Kasumi-1 (cell line): ENCODE measurements around the gene PPCS.
"Not testable (repeated sequence)": the region's sequence is repeated elsewhere in the genome, so short reads cannot be mapped to it uniquely, and the experiment has no call there.

ENCODE experiments used
- DNase-seq, 2 experiments: peaks; one replicate each; lab custom pipeline; 2025; lab: John Stamatoyannopoulos, UW

PPCS gene

DNA sequence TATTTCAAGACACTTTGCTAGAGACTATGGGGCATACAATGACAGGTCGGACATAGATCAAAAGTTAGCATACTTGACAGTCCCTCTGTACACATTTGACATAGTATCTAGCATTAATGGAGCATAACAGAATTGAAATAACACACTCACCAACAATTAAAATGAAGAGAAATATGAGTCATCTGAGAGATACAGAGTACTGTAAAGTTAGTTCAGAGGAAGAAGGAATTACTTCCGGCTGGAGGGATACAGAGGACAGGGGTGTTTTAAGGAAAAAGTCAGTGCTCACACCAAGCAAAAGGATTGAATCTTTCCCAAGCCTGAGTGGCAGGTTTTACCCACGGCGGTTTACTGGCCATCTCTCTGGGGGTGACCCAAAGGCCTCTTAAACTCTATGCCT, 3.0 kb upstream of the PPCS start:
- DNase-seq = no peak

- DNase-seq = no peak
Measured at GRCh38 chr1:42454403-42454802, 1.9 kb upstream of the PPCS start.

DNA sequence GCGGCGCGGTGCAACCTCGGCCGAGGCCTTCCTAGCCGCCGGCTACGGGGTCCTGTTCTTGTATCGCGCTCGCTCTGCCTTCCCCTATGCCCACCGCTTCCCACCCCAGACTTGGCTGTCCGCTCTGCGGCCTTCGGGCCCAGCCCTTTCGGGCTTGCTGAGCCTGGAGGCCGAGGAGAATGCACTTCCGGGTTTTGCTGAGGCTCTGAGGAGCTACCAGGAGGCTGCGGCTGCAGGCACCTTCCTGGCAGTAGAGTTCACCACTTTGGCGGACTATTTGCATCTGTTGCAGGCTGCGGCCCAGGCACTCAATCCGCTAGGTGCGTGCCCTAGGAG, 379 bp downstream of the PPCS start:
- peak; percentile 56 to 59 for DNase-seq

DNA sequence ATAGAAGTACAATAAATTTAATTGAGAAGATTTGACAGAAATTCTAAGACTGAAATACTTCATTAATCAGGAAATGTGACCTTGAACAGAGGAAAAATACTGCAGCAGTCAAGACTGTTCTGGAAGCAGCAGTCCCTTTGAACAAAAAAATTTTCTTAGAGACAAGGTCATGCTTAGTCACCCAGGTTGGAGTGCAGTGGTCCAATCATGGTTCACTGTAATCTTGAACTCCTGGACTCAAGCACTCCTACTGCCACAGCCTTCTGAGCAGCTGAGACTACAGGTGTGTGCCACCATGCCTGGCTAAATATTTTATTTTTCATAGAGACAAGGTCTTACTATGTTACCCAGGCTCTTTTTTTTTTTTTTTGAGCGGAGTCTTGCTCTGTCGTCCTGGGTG, 4.9 kb downstream of the PPCS start:
- no peak for DNase-seq

DNA sequence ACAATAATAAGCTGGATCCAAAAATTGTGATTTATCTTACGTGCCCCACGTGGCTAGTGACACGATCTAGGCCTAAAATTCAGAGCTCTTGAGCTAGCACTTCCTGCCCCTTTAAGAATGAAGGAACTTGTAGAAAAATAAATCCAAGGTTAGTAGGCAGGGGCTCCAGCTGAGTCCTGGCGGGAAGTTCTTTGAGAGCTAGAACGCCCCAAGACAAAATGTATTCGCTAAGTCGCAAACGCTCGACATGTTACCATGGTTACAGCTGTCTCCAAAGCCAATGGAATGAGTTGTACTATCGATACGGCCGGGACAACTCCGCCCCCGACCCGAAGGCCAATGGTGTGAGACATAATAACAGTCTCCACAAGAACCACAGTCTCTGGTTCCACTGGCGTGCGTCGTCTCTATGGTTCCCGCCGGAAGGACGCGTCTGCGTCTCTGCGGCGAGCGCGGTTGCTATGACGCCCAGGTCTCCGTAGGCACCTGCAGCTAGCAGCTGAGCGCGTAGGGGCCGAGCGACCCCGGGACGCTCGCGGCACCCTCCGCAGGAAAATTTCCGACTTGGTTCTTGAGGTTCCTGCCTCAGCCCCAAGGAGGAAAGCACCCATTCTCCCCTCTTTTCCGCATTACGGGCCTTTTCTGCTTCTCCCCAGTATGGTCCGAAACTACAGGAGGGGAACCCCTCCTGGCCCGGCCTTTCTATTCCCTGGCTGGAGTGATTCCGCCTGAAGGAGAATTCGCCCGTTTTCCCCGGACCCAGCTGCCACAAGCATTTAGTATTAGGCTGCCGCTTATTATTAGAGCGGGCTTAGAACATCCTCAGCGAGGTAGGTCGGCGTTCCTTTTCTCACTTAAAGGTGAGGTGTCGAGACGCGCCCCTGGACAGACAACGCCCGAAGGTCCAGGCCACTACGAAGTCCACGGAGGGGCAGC, 6.8 kb downstream of the PPCS start, which contains the start of gene CCDC30:
Gene CCDC30, plus strand, starts transcription at position 459 of the 936 bp plus-strand sequence. CDS start 17,266 bp downstream, outside the sequence.
- peak; percentile 98 for DNase-seq

GRCh38 chr1:42463921-42464320, 7.6 kb downstream of the PPCS start:
- DNase-seq = no peak

DNA sequence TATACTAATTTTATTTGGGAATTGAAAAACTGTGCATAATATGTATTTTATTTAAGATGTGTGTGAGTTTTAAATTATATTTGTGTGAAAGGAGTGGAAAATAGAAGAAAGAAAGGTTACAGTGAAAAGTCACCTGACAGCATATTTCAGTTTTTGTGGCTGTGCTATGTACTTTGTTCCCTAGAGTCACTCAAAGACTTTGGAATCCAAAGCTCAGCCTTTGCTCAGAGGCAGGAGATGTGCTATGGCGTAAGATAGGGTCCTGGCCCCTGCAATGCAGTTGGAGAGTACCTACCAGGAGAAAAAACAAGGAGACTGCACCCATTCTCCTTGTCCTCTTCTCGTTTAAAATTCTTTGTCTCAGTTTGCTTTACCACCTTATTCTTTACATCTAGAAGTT, 9.7 kb downstream of the PPCS start:
- no peak for DNase-seq

DNA sequence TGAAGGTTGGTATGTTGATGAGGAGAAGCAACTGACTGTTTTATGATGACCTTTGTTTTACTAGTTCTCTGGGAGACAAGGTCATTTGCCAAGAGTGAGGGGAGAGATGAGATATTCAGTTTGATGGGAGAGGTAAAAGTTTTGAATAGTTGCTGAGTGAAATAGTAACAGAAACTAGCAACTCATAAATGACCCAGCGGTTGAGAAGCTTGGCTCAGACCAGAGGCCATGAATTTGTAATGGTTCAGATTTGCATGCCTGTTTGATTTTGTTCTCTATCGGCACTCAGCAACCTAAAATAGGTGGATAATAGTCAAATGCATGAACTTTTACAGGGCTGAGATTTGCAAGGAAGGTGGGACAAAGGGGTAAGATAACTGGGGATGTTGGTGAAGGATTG, 13.4 kb downstream of the PPCS start:
- DNase-seq = no peak

DNA sequence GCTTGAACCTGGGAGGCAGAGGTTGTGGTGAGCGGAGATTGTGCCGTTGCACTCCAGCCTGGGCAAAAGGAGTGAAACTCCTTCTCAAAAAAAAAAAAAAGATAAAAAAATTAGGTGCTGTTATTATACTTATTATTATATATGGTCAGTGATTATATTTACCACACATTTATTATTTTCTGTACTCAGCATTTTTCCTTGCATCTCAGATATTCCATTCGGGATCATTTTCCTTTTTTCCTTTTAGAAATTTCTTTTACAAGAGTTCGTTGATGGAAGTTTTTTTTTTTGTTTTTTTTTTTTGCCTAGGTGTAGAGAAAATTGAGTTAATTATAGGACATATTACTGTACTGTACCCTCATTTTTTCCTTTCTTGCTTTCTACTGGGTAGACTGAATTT, 20.3 kb downstream of the PPCS start:
- no peak for DNase-seq

DNA sequence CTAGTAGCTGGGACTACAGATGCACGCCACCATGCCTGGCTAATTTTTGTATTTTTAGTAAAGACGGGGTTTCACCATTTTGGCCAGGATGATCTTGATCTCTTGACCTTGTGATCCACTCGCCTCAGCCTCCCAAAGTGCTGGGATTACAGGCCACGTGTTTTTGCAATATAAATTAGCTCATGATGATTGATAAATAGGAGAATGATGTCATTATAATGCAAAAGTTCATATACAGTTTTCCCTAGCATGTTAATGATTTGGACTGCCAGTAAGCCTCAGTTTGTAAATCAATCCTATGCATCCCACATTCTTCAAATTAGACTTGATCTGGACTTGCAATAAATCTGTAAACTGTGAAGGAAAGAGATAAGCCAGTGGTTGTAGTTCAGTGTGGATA, 21.0 kb downstream of the PPCS start:
- not testable (repeated sequence) for DNase-seq

DNA sequence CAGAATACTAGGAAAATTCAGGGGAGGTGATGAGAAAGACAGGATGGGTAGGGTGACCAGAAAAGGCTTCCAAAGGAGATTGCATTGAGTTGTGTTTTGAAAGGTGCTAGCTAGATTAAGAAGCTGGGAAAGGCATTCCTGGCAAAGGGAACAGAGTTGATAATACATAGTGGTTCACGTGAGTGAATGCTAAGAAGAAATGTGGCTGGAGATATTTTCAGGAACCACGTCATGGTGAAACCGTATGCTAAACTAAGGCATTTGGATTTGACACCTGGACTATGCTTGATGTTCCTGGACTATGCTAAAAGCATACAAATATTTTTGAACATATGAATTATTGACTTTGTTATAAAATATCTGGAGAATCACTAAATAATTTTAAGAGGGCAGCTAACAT, 21.4 kb downstream of the PPCS start:
- DNase-seq = no peak

- peak; percentile 24 to 53 for DNase-seq
Measured at GRCh38 chr1:42479621-42480020, 23.3 kb downstream of the PPCS start.

DNA sequence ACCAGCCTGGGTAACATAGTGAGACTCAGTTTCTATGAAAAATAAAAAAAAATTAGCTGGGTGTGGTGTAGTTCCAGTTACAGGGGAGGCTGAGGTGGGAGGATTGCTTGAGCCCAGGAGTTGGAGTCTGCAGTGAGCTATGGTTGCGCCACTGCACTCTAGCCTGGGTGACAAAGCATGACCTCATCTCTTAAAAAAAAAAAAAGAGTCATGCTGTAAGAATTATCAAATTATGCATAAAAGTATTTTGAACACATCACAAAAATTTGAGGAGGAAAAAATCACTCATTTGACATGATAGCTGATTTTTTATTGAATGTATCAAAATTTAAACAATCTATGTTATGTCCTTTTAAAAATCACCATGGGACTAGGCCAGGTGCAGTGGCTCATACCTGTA, 24.6 kb downstream of the PPCS start:
- no peak for DNase-seq

DNA sequence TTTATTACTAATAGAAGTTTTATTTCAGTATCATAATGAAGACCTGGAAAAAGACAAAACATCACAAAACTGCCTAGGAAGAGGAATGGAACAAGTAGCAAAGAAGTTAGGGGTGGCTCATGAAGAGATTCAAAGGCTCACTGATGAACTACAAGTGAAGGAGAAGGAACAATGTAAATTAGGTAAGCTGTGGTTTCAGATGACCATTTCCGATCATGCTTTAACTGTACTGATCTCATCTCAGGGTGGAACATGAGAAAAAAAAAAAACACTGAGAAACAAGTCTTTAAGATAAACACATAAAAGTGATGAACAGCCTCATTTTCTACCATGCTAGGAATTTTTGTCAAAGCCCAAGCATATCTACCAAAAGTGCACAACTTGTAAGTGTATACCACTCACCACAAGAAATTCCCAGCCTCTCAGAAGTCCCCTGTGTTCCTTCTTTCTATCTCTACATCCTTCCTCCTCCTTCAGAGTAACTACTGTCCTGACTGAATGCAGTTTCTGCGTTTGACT, 26.4 kb downstream of the PPCS start:
- DNase-seq = no peak

DNA sequence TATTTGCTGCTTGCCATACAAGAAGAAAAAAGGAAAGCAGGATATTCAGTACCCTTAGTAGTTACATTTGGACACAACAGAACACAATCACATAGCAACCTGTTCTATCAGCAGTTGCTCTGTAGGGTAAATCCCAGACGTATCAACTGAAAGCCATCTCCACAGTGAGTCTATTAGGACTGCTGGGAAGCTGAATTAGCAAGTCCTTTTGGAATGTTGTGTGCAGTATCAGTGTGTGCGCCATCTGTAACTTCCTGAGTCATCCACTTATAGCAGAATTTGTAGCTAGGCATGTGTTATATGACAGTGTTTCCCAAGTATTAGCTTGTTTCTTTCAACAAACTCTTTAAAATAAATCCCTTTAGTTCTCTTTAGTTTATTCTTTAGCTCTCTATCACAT, 28.0 kb downstream of the PPCS start:
- no peak for DNase-seq

GRCh38 chr1:42490237-42490636, 33.9 kb downstream of the PPCS start:
- no peak for DNase-seq

DNA sequence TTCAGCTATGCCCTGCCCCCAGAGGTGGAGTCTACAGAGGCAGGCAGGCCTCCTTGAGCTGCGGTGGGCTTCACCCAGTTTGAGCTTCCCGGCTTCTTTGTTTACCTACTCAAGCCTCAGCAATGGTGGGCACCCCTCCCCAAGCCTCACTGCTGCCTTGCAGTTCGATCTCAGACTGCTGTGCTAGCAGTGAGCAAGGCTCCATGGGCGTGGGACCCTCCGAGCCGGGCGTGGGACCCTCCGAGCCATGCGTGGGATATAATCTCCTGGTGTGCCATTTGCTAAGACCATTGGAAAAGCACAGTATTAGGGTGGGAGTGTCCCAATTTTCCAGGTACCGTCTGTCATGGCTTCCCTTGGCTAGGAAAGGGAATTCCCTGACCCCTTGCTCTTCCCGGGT, 45.7 kb downstream of the PPCS start:
- DNase-seq = not testable (repeated sequence)

GRCh38 chr1:42504535-42505128, 48.3 kb downstream of the PPCS start:
- no peak for DNase-seq

- DNase-seq = no peak
Measured at GRCh38 chr1:42506576-42506975, 50.2 kb downstream of the PPCS start.
